ENCODE measurements around the gene IDH2. TPM values are rescaled to one million over a fixed set of nuclear protein-coding genes. Genes with fewer than 3 reads are reported as not detected.

IDH2 gene
- total and polyA plus RNA-seq, 10 of the 15 experiments (the other 5 are each of a cell fraction or from before 2014, with no cell fraction given): 2.3 to 358 (median 242) TPM

DNA sequence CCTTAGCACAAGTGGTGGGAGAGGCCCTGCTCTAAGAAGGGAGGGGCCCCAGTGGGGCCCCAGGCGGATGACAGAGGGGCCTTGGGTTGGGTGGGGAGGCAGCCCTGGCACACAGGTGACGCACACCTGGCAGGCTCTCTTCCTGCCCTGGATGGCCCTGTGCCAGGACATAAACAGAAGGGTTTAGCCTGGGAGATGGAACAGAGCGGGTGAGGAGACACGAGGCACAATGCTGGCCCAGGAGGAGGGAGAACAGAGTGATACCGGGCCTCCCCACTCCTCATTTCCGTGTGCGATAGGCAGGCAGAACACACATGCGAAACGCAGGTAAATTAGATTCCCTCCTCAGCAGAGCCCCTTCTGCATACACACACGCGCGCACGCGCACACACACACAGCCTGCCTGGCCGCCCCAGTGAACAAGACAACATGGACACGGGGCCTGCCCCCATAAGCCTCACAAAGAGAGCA lies 39.8 kb downstream of the IDH2 start:
- Histone ChIP-seq H3K9ac (ENCODE audit: control insufficient read depth, insufficient read depth, low read length) (peak overlapping the region; percentile 61), H4K20me1 (ENCODE audit: control insufficient read depth, insufficient read depth) (no peaks in the 10 kb centered on the region), H3K4me2 (ENCODE audit: control insufficient read depth, insufficient read depth) (no peak overlapping the region; the same call in 1 of the 2 replicates), H3K36me3 (ENCODE audit: control insufficient read depth in 2 of 2, insufficient read depth in 2 of 2, low read length in 1 of 2) (peaks cover 4% of the 10 kb centered on the region in 2 experiments; a peak in 3 of 4 replicates), H3K9me3 (replicated peaks; ENCODE audit: control insufficient read depth, insufficient read depth, low read length) (no peaks in the 10 kb centered on the region), H3K27me3 (replicated peaks in 1 of 2; ENCODE audit: control insufficient read depth in 2 of 2, insufficient read depth in 2 of 2, low read length in 1 of 2) (no peaks in the 10 kb centered on the region), H3K79me2 (ENCODE audit: control insufficient read depth, insufficient read depth, low read length) (peaks cover 39% of the 10 kb centered on the region), H2AFZ (ENCODE audit: control insufficient read depth, low read depth, low read length) (no peak overlapping the region), H3K27ac (ENCODE audit: control insufficient read depth, insufficient read depth) (peak overlapping the region; percentile 79), H3K4me3 (no peak overlapping the region), H3K4me1 (ENCODE audit: control insufficient read depth, insufficient read depth, low read length) (peaks cover 60% of the 10 kb centered on the region)
- no peak for TF ChIP-seq PAX5 (IDR thresholded peaks at IDR 0.05; ENCODE audit: borderline replicate concordance, low read depth, low read length)
- TF ChIP-seq SUPT20H (IDR thresholded peaks at IDR 0.05; ENCODE audit: borderline replicate concordance, control insufficient read depth, low read depth, low read length): no peak
- no peak for TF ChIP-seq BACH1 (IDR thresholded peaks at IDR 0.05; ENCODE audit: borderline replicate concordance)
- TF ChIP-seq RAD21 (IDR thresholded peaks at IDR 0.05; ENCODE audit: insufficient read depth, low read depth, low read length): no peak
- TF ChIP-seq, protein P1, sequence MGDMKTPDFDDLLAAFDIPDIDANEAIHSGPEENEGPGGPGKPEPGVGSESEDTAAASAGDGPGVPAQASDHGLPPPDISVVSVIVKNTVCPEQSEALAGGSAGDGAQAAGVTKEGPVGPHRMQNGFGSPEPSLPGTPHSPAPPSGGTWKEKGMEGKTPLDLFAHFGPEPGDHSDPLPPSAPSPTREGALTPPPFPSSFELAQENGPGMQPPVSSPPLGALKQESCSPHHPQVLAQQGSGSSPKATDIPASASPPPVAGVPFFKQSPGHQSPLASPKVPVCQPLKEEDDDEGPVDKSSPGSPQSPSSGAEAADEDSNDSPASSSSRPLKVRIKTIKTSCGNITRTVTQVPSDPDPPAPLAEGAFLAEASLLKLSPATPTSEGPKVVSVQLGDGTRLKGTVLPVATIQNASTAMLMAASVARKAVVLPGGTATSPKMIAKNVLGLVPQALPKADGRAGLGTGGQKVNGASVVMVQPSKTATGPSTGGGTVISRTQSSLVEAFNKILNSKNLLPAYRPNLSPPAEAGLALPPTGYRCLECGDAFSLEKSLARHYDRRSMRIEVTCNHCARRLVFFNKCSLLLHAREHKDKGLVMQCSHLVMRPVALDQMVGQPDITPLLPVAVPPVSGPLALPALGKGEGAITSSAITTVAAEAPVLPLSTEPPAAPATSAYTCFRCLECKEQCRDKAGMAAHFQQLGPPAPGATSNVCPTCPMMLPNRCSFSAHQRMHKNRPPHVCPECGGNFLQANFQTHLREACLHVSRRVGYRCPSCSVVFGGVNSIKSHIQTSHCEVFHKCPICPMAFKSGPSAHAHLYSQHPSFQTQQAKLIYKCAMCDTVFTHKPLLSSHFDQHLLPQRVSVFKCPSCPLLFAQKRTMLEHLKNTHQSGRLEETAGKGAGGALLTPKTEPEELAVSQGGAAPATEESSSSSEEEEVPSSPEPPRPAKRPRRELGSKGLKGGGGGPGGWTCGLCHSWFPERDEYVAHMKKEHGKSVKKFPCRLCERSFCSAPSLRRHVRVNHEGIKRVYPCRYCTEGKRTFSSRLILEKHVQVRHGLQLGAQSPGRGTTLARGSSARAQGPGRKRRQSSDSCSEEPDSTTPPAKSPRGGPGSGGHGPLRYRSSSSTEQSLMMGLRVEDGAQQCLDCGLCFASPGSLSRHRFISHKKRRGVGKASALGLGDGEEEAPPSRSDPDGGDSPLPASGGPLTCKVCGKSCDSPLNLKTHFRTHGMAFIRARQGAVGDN (IDR thresholded peaks at IDR 0.05): no peak
- TF ChIP-seq, protein P2, sequence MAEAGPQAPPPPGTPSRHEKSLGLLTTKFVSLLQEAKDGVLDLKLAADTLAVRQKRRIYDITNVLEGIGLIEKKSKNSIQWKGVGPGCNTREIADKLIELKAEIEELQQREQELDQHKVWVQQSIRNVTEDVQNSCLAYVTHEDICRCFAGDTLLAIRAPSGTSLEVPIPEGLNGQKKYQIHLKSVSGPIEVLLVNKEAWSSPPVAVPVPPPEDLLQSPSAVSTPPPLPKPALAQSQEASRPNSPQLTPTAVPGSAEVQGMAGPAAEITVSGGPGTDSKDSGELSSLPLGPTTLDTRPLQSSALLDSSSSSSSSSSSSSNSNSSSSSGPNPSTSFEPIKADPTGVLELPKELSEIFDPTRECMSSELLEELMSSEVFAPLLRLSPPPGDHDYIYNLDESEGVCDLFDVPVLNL (IDR thresholded peaks at IDR 0.05; ENCODE audit: low read depth, low read length): no peak
- TF ChIP-seq, protein P3, sequence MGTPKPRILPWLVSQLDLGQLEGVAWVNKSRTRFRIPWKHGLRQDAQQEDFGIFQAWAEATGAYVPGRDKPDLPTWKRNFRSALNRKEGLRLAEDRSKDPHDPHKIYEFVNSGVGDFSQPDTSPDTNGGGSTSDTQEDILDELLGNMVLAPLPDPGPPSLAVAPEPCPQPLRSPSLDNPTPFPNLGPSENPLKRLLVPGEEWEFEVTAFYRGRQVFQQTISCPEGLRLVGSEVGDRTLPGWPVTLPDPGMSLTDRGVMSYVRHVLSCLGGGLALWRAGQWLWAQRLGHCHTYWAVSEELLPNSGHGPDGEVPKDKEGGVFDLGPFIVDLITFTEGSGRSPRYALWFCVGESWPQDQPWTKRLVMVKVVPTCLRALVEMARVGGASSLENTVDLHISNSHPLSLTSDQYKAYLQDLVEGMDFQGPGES (IDR thresholded peaks at IDR 0.05): no peak
- TF ChIP-seq JUND (IDR thresholded peaks at IDR 0.05; ENCODE audit: low read depth, low read length): no peak
- no peak for TF ChIP-seq JUNB (IDR thresholded peaks at IDR 0.05)
- TF ChIP-seq SMARCA5 (IDR thresholded peaks at IDR 0.05): no peak
- no peak for TF ChIP-seq TCF12 (IDR thresholded peaks at IDR 0.05; ENCODE audit: low read depth, low read length)
- no peak for TF ChIP-seq RFX5 (IDR thresholded peaks at IDR 0.05; ENCODE audit: low read depth, low read length)
- no peak for TF ChIP-seq TAF1 (IDR thresholded peaks at IDR 0.05; ENCODE audit: borderline replicate concordance, low read depth, low read length)
- TF ChIP-seq CBX3 (IDR thresholded peaks at IDR 0.05; ENCODE audit: borderline replicate concordance, low read depth): no peak
- TF ChIP-seq ZZZ3 (IDR thresholded peaks at IDR 0.05; ENCODE audit: control insufficient read depth, insufficient read length, low read depth): no peak
- TF ChIP-seq RELA (IDR thresholded peaks at IDR 0.05; ENCODE audit: borderline replicate concordance, partially characterized antibody): no peak
- no peak for TF ChIP-seq EP300 (IDR thresholded peaks at IDR 0.05; ENCODE audit: borderline replicate concordance in 1 of 2, control insufficient read depth in 1 of 2, low read depth in 2 of 2, low read length in 2 of 2)
- no peak for TF ChIP-seq HCFC1 (IDR thresholded peaks at IDR 0.05; ENCODE audit: low read length)
- TF ChIP-seq ESRRA (IDR thresholded peaks at IDR 0.05; ENCODE audit: low read length): no peak
- RAD21 ChIA-PET (ENCODE audit: unreplicated experiment): interaction anchor here (0.9 to 1.6 kb wide), 2 partner anchors 31 to 56 kb away, joined by 4 read pairs; no protein-coding TSS in a partner anchor
- ATAC-seq: no peak
- 82% methylated on average over 16 of the region's 16 CpGs for WGBS (ENCODE audit: insufficient coverage, insufficient replicate concordance, low lambda C conversion rate, missing lambda C conversion rate)
- SMC1A ChIA-PET (ENCODE audit: uncharacterized antibody, unreplicated experiment): interaction anchor here (1.0 to 2.1 kb wide), 3 partner anchors 8 to 41 kb away, joined by 3 to 9 read pairs (median 4); no protein-coding TSS in a partner anchor
- CTCF ChIA-PET: interaction anchor here (0.9 to 1.9 kb wide), 2 partner anchors 9 to 188 kb away, joined by 4 to 6 read pairs; no protein-coding TSS in a partner anchor
- no TSS peak for BruUV-seq (replicated peaks)
- FAIRE-seq: no peak
- in situ Hi-C loops (cut with MboI): no loop called here
- POLR2A ChIA-PET: interaction anchor here (0.6 kb wide), 2 partner anchors 30 to 605 kb away, joined by 3 read pairs; no protein-coding TSS in a partner anchor
- no peak for DNase-seq (ENCODE audit: low read depth, low spot score)
- intact Hi-C loops (cut with micrococcal nuclease; ENCODE audit: unreplicated experiment): no loop called here

Measured in GM12878 (cell line).